Large intestine (tissue), 3 donors: ENCODE data around the gene HSPA1L. TPM values are rescaled to one million over a fixed set of nuclear protein-coding genes. Genes with fewer than 3 reads are reported as not detected.
"Not testable (repeated sequence)": the region's sequence is repeated elsewhere in the genome, so short reads cannot be mapped to it uniquely, and the experiment has no call there.

Experiments used
- DNase-seq, 2 donors: peaks; one replicate each; pipeline versions ENCODE4 v3.0.0 to v3.0.0-alpha.2; 2013
- H3K27ac ChIP-seq: one replicate; pipeline ENCODE4 v1.5.1; 2013; ENCODE audit warnings: low read length
- H3K27me3 ChIP-seq: 2 replicates; pipeline ENCODE4 v1.6.1; 2013; ENCODE audit warnings: low read length; ENCODE audit not compliant: control insufficient read depth, insufficient read depth
- H3K36me3 ChIP-seq: 2 replicates; pipeline ENCODE4 v1.6.1; 2013; ENCODE audit warnings: low read length; ENCODE audit not compliant: control insufficient read depth, insufficient read depth
- H3K4me1 ChIP-seq: one replicate; pipeline ENCODE4 v1.6.1; 2013; ENCODE audit warnings: low read length; ENCODE audit not compliant: control insufficient read depth, insufficient read depth
- H3K4me3 ChIP-seq: one replicate; pipeline ENCODE4 v1.5.1; 2013; ENCODE audit warnings: low read length
- H3K9me3 ChIP-seq: one replicate; pipeline ENCODE4 v1.6.1; 2013; ENCODE audit warnings: mild to moderate bottlenecking, low read depth, low read length, moderate library complexity; ENCODE audit not compliant: control insufficient read depth
- WGBS: methylation state at CpG from one replicate; pipeline ENCODE4 v1.1.5; 2013; ENCODE audit warnings: low lambda C conversion rate; ENCODE audit not compliant: insufficient coverage; 5-methylcytosine and 5-hydroxymethylcytosine counted together
- polyA plus RNA-seq: library from polyadenylated mRNA; unstranded; fragments of 120-200 nt; gene quantifications from one replicate; pipeline ENCODE4 v1.2.1, GENCODE V29; 2013

Gene HSPA1L
- polyA plus RNA-seq, 1 donor = 2.8 TPM

DNA sequence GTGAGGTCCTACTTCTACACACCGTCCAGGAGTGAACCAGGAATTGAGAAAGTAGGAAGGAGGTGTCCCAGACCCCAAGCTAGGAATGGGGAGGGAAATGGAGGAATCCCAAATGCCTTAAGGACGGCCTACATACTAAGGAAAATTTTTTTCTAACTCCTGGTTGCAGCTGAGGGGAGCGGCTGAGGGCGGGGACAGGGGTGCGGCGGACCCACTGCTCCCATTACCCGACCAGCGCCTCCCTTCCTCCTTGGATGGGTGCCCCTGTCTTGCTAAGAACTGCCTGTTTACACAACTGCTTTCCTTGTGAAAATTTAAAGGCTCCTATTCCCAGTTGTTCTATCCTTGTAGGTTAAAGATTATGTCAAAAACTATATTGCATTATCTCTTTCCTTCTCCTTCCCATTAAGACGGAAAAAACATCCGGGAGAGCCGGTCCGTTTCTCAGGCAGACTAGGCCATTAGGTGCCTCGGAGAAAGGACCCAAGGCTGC lies 11.8 kb upstream of the HSPA1L start:
- H3K9me3 ChIP-seq = no peaks in the 10 kb centered on the region
- H3K4me3 ChIP-seq = peak overlapping the region; percentile 32
- H3K27me3 ChIP-seq = no peaks in the 10 kb centered on the region
- peak in 1 of 2 donors; percentile 81 for DNase-seq
- peaks cover 26% of the 10 kb centered on the region for H3K4me1 ChIP-seq
- WGBS = no CpG with 5 or more reads among the region's 13 CpGs
- peak overlapping the region; percentile 89 for H3K27ac ChIP-seq
- H3K36me3 ChIP-seq = no peaks in the 10 kb centered on the region

DNA sequence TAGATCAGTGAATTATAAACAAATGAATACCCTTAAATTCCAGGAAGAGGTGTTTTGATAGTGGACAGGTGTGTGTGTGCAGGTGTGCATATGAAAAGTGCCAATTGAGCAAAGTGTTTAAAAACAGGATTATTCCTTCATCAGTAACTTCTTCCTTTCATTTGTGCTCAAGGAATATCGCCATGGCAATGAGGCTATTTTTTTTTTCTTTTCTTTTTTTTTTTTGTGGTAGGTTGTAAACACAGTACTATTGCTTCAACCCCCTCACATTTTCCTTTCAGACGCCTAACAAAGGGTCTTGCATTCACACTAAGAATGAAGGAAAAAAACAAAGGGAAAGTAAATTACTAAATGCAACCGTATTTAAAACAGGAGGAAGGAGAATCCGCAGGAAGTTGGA lies 10.5 kb upstream of the HSPA1L start:
- H3K9me3 ChIP-seq = no peaks in the 10 kb centered on the region
- H3K4me3 ChIP-seq = no peak overlapping the region
- peak overlapping the region; percentile 89 for H3K27ac ChIP-seq
- no CpG with 5 or more reads among the region's 4 CpGs for WGBS
- H3K36me3 ChIP-seq = no peaks in the 10 kb centered on the region
- DNase-seq = no peak
- H3K4me1 ChIP-seq = peaks cover 24% of the 10 kb centered on the region
- H3K27me3 ChIP-seq = no peaks in the 10 kb centered on the region

DNA sequence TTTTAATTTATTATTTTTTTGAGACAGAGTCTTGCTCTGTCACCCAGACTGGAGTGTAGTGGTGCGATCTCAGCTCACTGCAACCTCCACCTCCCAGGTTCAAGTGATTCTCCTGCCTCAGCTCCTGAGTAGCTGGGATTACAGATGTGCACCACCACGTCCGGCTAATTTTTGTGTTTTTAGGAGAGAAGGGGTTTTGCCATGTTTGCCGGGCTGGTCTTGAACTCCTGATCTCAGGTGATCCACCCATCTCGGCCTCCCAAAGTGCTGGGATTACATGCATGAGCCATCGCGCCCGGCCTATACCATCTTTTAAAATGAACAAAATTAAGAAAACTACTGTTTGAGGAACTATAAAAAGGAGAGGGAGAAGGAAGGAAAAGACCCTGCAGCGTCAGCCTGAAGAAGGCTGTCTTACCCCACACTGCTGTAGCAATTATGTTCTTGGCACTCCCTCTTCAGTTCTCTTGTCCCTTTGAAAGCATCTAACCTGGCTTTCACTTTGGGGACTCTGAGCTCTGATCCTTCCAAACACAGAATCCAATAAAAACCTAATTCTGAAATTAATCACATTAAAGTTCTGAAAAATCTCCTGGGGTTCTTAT lies 8.6 kb upstream of the HSPA1L start:
- H3K4me1 ChIP-seq = peaks cover 35% of the 10 kb centered on the region
- not testable (repeated sequence) for H3K27ac ChIP-seq, DNase-seq

DNA sequence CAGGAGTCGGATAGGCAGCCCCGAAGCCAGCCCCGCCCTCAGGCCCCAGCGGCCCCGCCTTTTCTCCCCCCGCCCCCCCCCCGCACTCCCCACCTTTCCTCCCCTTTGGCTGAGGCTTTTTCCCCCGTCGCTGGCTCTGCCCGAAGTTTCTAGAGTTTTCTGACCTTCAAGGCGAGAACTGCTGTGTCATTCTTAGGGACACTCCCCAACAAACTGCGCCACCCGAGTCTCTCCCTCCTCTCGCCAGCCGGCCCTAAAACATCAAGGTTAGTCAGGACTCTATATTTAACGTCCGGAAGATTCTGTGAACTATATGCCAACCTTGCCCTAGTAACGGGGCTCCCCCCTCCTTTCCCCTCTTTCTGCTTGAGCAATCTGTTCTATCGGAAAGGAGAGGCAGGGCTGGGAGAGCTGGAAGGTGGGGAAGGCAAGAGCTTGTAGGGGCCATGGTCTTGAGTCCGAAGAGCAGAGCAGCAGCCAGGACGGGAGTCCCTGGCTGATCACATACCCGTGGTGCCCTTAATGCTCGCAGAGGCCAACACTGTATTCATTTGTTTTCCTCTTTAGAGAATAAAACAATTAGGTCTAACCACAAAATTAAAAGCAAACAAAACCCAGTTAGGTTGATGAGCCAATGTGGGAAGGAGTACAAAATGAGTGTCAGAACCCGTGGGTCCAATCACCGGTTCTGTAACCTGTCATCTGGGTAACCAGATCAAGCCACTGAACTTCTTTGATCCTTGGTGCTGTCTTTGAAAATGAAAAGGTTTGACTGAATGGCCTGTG lies 7.1 kb upstream of the HSPA1L start:
- H3K4me1 ChIP-seq = peaks cover 44% of the 10 kb centered on the region

More for the DNA sequence above, 8.6 kb upstream of the HSPA1L start:
- not testable (repeated sequence) for H3K27me3 ChIP-seq, H3K9me3 ChIP-seq, H3K4me3 ChIP-seq, H3K36me3 ChIP-seq
- no CpG with 5 or more reads among the region's 9 CpGs for WGBS

GRCh38 chr6:31821301-31822035 lies 6.4 kb upstream of the HSPA1L start:
- DNase-seq = peak in 1 of 2 donors; percentile 43
- Histone ChIP-seq H3K27me3 (no peaks in the 10 kb centered on the region), H3K9me3 (no peaks in the 10 kb centered on the region), H3K4me3 (peak overlapping the region; percentile 77), H3K4me1 (peaks cover 42% of the 10 kb centered on the region), H3K36me3 (no peaks in the 10 kb centered on the region), H3K27ac (peak overlapping the region; percentile 92)
- WGBS = no CpG with 5 or more reads among the region's 39 CpGs

More for the DNA sequence above, 7.1 kb upstream of the HSPA1L start:
- Histone ChIP-seq H3K27ac (peak overlapping the region; percentile 92), H3K27me3 (no peaks in the 10 kb centered on the region), H3K4me3 (peak overlapping the region; percentile 77), H3K36me3 (no peaks in the 10 kb centered on the region), H3K9me3 (no peaks in the 10 kb centered on the region)
- peak; percentile 73 to 79 for DNase-seq
- 0% methylated on average over 1 of the region's 25 CpGs for WGBS

GRCh38 chr6:31820399-31820798 lies 5.3 kb upstream of the HSPA1L start:
- H3K27me3 ChIP-seq, H3K4me3 ChIP-seq, H3K36me3 ChIP-seq, H3K9me3 ChIP-seq, DNase-seq: not testable (repeated sequence)
- no CpG with 5 or more reads among the region's 10 CpGs for WGBS
- peaks cover 32% of the 10 kb centered on the region for H3K4me1 ChIP-seq
- peak overlapping the region; percentile 58 for H3K27ac ChIP-seq

DNA sequence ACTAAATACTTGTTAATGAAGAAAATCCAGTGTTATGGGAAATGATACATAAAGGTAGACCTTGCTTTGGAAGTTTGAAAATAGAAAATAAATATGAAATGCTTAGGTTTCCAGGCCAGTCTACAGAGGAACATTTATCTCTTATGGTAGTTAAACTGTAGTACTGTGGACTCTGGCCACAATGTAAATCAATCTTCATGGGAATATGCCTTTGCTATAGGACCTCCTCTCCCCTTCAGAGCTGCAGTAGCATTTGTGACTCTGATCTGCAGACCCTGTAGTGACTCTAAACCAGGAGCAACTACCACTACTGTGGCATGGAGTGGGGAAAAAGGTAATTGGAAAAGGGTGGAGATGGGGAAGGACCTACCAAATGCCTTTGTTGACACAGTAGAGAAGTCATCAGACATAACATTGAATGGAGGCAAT lies 4.8 kb upstream of the HSPA1L start:
- H3K4me3 ChIP-seq = no peak overlapping the region
- H3K27me3 ChIP-seq = no peaks in the 10 kb centered on the region
- H3K9me3 ChIP-seq = no peaks in the 10 kb centered on the region
- H3K27ac ChIP-seq = peak overlapping the region; percentile 58
- H3K4me1 ChIP-seq = peaks cover 32% of the 10 kb centered on the region
- no peaks in the 10 kb centered on the region for H3K36me3 ChIP-seq
- DNase-seq = peak; percentile 54 to 62

DNA sequence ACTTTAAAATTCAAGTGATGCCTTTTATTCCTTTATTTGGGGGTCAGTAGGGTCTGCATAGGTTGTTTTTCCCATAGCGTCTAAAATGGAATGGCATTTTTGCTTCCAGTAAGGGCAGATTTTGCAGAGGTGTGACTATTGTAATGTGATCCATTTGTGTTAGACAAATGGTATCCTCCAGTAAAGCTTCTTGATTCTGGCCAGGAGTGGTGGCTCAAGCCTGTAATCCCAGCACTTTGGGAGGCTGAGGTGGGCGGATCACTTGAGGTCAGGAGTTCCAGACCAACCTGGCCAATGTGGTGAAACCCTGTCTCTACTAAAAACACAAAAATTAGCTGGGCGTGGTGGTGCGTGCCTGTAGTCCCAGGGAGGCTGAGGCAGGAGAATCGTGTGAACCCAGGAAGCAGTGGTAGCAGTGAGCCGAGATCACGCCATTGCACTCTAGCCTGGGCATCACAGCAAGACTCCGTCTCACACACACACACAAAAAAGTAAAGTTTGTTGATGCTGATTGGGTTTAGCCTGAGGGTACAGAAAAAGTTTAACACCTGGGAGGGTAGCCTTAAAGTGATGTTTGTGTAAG lies 2.9 kb upstream of the HSPA1L start:
- H3K9me3 ChIP-seq, H3K27me3 ChIP-seq, DNase-seq, H3K27ac ChIP-seq, H3K36me3 ChIP-seq: not testable (repeated sequence)
- Histone ChIP-seq H3K4me3 (peak overlapping the region; percentile 10), H3K4me1 (peaks cover 40% of the 10 kb centered on the region)
- no CpG with 5 or more reads among the region's 8 CpGs for WGBS

DNA sequence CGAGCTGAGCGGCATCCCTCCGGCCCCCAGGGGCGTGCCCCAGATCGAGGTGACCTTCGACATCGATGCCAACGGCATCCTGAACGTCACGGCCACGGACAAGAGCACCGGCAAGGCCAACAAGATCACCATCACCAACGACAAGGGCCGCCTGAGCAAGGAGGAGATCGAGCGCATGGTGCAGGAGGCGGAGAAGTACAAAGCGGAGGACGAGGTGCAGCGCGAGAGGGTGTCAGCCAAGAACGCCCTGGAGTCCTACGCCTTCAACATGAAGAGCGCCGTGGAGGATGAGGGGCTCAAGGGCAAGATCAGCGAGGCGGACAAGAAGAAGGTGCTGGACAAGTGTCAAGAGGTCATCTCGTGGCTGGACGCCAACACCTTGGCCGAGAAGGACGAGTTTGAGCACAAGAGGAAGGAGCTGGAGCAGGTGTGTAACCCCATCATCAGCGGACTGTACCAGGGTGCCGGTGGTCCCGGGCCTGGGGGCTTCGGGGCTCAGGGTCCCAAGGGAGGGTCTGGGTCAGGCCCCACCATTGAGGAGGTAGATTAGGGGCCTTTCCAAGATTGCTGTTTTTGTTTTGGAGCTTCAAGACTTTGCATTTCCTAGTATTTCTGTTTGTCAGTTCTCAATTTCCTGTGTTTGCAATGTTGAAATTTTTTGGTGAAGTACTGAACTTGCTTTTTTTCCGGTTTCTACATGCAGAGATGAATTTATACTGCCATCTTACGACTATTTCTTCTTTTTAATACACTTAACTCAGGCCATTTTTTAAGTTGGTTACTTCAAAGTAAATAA lies 2.2 kb upstream of the HSPA1L start:
- peak overlapping the region; percentile 34 for H3K4me3 ChIP-seq
- not testable (repeated sequence) for H3K9me3 ChIP-seq, H3K36me3 ChIP-seq, H3K27ac ChIP-seq, H3K27me3 ChIP-seq, DNase-seq
- 73% methylated on average over 2 of the region's 37 CpGs for WGBS
- H3K4me1 ChIP-seq = peaks cover 37% of the 10 kb centered on the region
